ENCODE data around the gene SLC34A3. TPM values are rescaled to one million over a fixed set of nuclear protein-coding genes. Genes with fewer than 3 reads are reported as not detected.

SLC34A3 gene
- total RNA-seq, 1 experiment from 2014 or later, result 0.26 TPM

GRCh38 chr9:137198051-137198901 is 32.4 kb upstream of the SLC34A3 start:
- no peaks in the 10 kb centered on the region for H3K9me3 Mint-ChIP-seq (ENCODE audit: low read depth, unreplicated experiment)
- intact Hi-C loops (cut with micrococcal nuclease; ENCODE audit: unreplicated experiment), result no loop called here
- CTCF ChIA-PET, result interaction anchor here (1.4 kb wide), 1 partner anchor 9 kb away, joined by 5 read pairs; no protein-coding TSS in a partner anchor
- peak; percentile 28 for DNase-seq
- H3K27ac Mint-ChIP-seq (ENCODE audit: unreplicated experiment), result no peak overlapping the region
- no peaks in the 10 kb centered on the region for H3K27me3 Mint-ChIP-seq (ENCODE audit: unreplicated experiment)
- H3K36me3 Mint-ChIP-seq (ENCODE audit: insufficient read depth, unreplicated experiment), result peaks cover 44% of the 10 kb centered on the region
- peak overlapping the region; percentile 77 for H3K4me3 Mint-ChIP-seq (ENCODE audit: low read depth, unreplicated experiment)
- no peak for TF ChIP-seq CTCF (IDR thresholded peaks at IDR 0.05; ENCODE audit: unreplicated experiment)
- BruUV-seq (replicated peaks), result no TSS peak
- H3K4me1 Mint-ChIP-seq (ENCODE audit: low read depth, unreplicated experiment), result peaks cover 28% of the 10 kb centered on the region

- Mint-ChIP-seq H3K27me3 (ENCODE audit: unreplicated experiment) (no peaks in the 10 kb centered on the region), H3K4me1 (ENCODE audit: low read depth, unreplicated experiment) (peaks cover 28% of the 10 kb centered on the region), H3K9me3 (ENCODE audit: low read depth, unreplicated experiment) (no peaks in the 10 kb centered on the region), H3K4me3 (ENCODE audit: low read depth, unreplicated experiment) (peak overlapping the region; percentile 77), H3K27ac (ENCODE audit: unreplicated experiment) (no peak overlapping the region), H3K36me3 (ENCODE audit: insufficient read depth, unreplicated experiment) (peaks cover 39% of the 10 kb centered on the region)
- CTCF ChIA-PET, result interaction anchor here (0.6 to 1.4 kb wide), 2 partner anchors 9 to 28 kb away, joined by 3 to 5 read pairs; no protein-coding TSS in a partner anchor
- TSS peak; percentile 19 for BruUV-seq (replicated peaks)
- no peak for DNase-seq
- intact Hi-C loops (cut with micrococcal nuclease; ENCODE audit: unreplicated experiment), result no loop called here
- TF ChIP-seq CTCF (IDR thresholded peaks at IDR 0.05; ENCODE audit: unreplicated experiment), result no peak
Measured at GRCh38 chr9:137198902-137199283, 31.8 kb upstream of the SLC34A3 start.

GRCh38 chr9:137199411-137200121 is 31.1 kb upstream of the SLC34A3 start:
- Mint-ChIP-seq H3K4me3 (ENCODE audit: low read depth, unreplicated experiment) (peak overlapping the region; percentile 77), H3K27ac (ENCODE audit: unreplicated experiment) (peak overlapping the region; percentile 73), H3K9me3 (ENCODE audit: low read depth, unreplicated experiment) (no peaks in the 10 kb centered on the region), H3K27me3 (ENCODE audit: unreplicated experiment) (no peaks in the 10 kb centered on the region), H3K36me3 (ENCODE audit: insufficient read depth, unreplicated experiment) (peaks cover 42% of the 10 kb centered on the region), H3K4me1 (ENCODE audit: low read depth, unreplicated experiment) (peaks cover 28% of the 10 kb centered on the region)
- CTCF ChIA-PET, result interaction anchor here (0.6 to 1.4 kb wide), 3 partner anchors 10 to 52 kb away, joined by 3 to 5 read pairs (median 4); no protein-coding TSS in a partner anchor
- no peak for TF ChIP-seq CTCF (IDR thresholded peaks at IDR 0.05; ENCODE audit: unreplicated experiment)
- no TSS peak for BruUV-seq (replicated peaks)
- intact Hi-C loops (cut with micrococcal nuclease; ENCODE audit: unreplicated experiment), result no loop called here
- no peak for DNase-seq

- no peak for TF ChIP-seq CTCF (IDR thresholded peaks at IDR 0.05; ENCODE audit: unreplicated experiment)
- Mint-ChIP-seq H3K27ac (ENCODE audit: unreplicated experiment) (peak within 1 kb of the TSS; percentile 73), H3K36me3 (ENCODE audit: insufficient read depth, unreplicated experiment) (peaks cover 52% of the 10 kb centered on the region), H3K27me3 (ENCODE audit: unreplicated experiment) (no peaks in the 10 kb centered on the region), H3K4me1 (ENCODE audit: low read depth, unreplicated experiment) (peaks cover 20% of the 10 kb centered on the region), H3K4me3 (ENCODE audit: low read depth, unreplicated experiment) (peak within 1 kb of the TSS; percentile 77), H3K9me3 (ENCODE audit: low read depth, unreplicated experiment) (no peaks in the 10 kb centered on the region)
- CTCF ChIA-PET, result interaction anchor here (0.6 to 1.0 kb wide), 2 partner anchors 22 to 104 kb away, joined by 3 to 4 read pairs; no protein-coding TSS in a partner anchor
- peak; percentile 98 for DNase-seq
- no TSS peak for BruUV-seq (replicated peaks)
- intact Hi-C loops (cut with micrococcal nuclease; ENCODE audit: unreplicated experiment), result no loop called here
Measured at GRCh38 chr9:137200311-137201204, 30.1 kb upstream of the SLC34A3 start, which contains the start of gene TPRN. TSS of gene TPRN (minus strand) at chr9:137200741. CDS start at chr9:137200711, 30 bp downstream.
